HPDE6-E6E7 (cell line): ENCODE results near the gene S100A10.

Experiments used
- DNase-seq: peaks from one replicate; pipeline ENCODE4 v3.0.0; 2011; ENCODE audit warnings: missing footprints; ENCODE audit errors: extremely low spot score

S100A10 gene

DNA sequence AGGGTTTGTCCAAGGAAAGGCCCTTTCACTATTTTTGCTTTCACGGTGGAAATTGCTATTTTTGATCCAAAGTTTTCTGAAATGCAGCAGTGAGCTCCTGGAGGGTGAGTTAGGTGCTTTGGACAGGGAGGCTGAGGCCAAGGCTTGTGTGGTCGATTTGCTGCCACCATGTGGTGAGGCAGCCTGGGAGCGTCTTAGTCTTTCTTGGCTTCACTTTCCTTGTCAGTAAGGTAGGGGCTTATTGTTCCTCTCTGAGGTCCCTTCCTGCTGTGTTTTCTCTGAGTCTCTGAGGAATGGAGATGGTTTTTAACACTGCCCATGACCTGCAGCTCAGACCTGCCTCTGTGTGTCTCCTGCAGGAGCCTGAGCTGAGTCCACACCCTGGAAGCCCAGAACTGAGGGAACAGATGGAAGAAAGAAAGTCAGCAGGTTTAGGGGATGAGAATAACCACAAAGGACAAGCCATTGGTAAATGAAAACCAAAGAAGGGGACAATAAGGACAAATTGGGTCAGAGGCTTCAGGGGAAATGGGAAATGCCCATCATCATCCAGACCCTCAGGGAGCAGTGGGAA, 20.1 kb upstream of the S100A10 start:
- no peak for DNase-seq

DNA sequence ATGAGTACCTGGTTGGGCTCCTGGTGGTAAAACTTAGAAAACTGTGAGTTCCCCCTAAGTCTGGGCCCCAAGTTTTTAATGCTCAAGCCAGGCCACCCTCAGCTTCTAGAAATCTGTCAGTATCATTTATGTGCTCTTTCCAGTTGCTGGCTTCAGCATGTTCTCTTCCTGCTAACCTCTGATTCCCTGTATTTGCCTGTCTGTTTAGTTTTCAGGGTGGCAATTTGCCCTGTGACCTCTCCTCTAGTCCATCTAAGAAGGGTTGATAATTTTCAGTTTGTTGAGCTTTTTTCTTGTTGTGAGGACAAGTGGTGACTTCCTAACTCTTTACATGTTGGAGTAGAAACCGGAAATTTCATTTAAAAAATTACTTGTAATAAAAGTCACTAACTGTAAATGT, 16.0 kb upstream of the S100A10 start:
- no peak for DNase-seq

DNA sequence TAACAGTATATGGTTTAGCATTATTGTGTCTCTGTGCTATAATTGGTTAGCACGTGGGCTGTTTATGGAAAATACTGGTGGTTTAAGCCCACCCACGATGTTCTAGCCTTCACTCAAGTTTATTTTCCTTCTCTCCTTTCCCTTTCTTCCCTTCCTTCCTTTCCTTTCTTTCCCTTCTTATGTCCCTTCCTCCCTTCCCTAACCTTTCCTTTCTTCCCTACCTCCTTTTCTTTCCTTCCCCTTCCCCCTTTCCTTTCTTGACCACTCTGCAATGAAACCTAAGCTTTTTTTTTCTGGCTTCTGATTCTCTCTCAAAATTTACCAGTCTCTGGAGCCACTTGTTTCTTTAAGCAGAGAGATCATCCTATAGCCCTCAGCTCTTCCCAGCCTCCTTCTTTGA, 13.4 kb upstream of the S100A10 start:
- DNase-seq, result no peak

DNA sequence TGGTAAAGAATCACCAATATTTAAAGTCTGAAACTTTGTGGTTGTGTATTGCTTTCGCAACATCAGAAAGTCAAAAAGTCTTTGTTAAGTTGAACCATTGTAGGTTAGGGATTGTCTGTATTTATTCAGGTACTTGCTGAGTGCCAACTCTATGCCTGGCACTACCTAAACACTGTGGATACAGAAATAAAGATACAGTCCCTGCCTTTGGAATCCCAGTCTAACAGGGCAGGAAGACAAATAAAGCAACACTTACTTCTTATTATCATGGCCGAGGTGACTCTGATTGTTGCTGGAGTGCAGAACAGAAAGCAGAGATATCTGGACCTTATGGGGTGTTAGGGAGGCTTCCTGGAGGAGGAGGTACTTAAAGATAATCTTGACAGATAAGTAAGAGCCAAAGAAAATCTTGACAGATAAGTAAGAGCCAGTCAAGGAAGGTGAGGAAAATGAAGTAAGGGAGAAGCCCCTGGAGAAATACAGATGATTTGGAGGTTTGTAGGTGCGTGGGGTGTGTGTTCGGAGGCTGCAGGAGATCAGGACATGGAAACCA, 11.8 kb upstream of the S100A10 start:
- DNase-seq, result no peak

DNA sequence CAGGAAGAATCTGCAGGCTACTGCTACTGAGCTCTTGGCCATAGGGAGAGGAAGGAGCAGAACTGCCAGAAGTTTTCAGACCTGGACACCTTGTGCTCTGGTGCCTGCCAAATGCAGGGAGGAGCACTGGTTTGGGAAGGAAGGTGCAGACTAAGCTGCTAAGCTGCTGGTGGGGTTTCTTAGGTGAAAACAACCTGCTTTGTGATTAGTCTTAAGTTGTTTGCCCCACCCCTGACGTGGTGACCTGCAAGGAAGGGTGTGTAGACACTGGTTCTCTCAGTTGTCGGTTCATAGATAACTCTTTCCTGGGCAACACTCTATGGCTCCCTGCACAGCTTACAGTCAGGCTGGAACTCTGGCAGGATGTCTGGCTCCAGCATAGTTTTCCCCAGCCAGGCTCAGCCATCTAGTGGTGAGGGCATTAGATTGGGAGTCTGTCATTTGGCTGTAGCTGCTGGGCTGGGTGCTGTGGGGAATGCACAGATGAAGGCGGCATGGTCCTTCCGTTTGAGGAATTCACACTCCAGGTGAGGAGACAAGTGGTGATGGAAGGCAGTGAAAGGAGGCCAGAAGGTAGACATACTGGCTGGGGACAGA, 10.3 kb upstream of the S100A10 start:
- DNase-seq, result no peak

DNA sequence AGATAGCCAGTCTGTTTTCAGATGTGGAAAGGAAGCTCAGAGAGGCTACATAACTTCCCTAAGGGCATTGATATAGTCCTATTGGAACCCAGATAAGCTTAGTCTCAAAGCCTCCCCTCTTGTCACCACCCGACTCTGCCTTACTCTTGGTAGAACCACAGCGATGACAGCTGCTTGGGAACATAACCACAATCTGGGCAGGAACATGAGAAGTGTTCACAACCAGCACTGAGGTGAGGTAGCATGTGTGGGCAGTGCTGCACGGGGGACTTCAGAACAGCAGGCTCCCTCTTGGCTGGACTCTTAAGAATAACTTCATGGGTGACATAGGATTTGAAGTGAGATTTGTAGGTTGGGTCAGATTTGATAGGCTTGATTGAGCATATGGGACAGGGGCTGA, 9.3 kb upstream of the S100A10 start:
- DNase-seq, result no peak

DNA sequence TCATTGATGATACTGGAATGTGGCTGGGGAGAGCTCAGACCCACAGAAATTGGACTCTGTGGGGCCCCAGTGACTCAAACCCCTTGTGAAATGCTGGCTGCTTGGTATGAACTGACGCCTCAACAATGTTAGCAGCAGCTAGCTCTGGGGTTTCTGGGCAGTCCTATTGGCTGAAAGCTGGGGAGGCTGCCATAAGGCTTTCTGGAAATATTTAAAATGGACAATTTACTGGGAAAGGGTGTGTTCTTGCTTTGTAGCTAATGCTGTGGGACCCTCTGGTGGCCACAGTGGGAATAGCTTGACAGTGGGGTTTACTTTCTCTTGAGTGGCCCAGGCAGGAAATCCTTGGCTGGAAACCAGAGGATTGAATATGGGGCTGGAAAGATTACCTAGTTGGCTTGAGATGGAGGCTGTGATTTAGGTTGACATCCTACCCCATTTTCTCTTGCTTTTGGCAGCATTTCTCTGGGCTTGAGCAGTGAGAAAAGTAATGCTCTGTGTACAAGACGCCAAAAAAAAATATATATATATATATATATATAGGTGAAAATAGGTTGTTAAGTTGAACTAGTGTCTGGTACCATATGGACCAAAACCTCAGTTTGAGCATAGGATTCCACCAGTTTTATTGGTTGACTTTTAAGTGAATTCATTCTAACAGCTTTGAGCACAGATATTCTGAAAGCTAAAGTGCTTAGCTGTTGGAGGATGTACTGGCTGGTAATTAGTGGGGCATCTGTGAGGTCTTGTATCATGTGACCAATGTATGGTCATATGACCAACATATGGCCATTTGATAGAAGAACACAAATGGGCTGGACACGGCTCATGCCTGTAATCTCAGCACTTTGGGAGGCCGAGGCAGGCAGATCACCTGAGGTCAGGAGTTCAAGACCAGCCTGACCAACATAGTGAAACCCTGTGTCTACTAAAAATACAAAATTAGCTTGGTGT, 8.2 kb upstream of the S100A10 start:
- DNase-seq, result peak; percentile 81

DNA sequence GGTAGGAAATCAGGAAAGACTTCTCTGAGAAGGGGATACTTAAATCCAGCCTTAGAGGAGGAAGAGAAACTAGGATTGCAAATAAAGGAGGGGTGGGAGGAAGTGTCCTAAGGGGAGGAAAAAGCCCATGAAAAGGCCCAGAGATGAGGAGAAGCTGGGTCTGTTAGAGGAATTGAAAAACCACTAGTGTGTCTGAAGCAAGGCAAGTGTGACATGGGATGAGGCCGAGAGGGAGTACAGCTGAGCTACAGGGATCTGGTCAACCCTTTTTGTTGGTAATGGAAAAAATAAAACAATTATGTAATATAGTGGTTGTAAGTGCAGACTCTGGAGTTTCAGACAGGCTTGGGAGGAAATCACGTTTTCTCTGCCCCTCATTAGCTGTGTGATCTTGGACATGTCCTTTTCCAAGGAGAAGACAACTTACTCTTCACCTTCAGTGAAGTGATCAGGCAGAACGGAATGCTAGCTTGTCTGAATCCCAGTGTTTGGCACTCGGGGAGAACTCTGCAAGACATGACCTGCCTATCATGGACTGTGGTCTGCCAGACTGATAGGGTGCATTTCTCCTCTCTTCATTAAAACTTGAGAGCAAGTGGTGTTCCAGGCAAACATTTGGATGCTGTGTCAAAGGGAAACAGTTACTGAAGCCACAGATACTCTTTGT, 7.4 kb upstream of the S100A10 start:
- no peak for DNase-seq

DNA sequence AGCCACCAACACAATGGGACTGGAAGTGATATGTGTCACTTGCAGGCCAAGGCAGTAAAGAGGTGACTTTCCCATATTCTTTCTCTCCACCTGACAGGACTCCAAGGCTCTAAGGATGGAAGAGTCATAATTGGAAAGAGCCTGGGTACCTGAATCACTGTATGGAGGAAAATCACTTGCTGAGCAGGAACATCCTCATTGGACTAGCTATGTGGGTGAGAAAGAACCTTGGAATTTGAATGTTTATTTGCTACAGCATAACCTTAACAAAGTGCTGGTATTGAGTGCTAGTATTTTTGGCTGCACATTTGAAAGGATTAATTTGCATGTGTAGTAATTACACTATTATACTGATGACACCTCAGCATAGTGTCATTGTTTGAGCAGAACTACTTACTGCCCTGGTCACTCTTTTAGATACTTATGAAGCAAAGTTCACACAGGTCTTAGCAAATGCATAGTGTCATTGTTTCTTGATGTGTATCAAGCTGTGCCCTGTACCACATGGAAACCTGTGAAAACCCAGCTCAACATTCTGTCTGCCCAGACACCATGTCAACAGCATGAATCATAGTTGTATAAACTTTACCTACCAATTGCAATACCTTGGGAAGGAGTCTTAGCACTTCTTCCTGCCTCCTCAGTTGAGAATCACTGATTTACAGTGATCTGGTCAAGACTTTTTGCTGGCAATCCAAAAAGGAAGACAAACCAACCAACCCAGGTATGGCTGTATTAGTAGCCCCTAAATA, 5.1 kb upstream of the S100A10 start:
- no peak for DNase-seq

DNA sequence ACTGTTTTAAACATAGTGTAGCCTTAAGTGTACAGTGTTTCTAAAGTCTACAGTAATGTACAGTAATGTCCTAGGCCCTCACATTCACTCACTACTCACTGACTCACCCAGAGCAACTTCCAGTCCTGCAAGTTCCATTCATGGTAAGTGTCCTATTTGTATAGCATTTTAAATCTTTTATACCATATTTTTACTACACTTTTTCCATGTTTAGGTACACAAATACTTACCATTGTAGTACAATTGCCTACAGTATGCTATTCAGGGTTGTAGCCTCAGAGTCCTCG, 3.6 kb upstream of the S100A10 start:
- DNase-seq, result no peak

DNA sequence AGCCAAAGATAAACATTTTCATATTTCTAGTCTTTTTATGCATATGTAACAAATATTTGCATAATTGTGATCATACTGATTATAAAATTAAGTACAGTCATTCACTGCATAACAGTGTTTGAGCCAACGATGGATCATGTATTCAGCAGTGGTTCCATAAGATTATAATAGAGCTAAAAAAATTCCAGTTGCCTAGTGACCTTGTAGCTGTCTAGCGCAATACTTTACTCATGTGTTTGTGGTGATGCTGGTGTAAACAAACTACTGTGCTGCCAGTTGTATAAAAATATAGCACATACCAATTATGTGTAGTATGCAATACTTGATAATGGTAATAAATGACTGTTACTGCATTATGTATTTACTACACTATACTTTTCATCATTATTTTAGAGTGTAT, 2.1 kb upstream of the S100A10 start:
- no peak for DNase-seq

DNA sequence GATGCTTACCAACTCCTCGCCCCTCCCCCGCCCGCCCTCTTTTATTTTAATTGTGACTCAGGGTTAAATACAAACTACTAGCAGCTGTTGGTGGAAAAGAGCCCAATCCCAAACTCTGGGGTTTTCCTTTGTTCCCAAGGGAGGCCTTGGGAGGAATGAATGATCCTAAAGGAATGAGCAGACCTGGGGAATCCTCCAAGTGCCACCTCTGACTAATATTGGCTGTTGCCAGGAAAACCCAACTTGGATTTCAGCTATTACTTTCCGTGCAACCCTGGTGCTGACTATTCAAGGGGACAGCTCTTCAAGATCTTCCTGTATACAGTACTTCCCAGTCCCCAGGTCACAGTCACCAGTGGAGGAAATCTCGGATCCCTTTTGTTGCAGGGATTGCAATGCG, 1.3 kb upstream of the S100A10 start:
- no peak for DNase-seq

DNA sequence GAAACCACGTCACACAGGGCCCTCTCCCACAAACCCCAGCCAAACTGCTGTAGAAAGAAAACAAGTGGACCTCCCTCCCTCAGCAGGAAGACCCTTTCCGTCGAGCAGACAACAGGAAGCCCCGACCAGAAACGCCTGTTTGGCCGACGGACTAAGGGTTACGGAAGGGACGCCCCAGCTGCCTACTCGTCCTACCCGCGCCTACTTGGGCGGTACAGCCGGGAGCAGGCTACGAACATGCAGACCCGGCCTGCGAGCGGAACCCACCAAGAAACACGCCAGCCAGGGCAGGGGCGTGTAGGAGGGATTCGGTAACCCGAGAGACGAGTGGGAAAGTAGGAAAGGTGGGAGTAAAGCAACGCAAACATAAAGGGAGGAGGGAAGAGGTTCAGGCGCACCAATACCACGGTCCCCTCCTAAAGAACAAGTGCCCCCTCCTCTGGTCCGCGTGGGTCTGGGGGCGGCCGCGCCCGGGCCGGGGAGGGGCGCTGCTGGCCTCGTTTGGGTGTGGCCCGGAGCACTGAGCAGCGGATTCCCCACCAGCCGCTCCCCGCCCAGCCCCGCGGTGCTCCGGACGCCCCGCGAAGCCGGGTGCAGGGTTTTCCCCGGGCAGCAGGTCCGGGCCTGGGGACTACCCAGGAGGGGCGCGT, 450 bp downstream of the S100A10 start:
- DNase-seq, result no peak

DNA sequence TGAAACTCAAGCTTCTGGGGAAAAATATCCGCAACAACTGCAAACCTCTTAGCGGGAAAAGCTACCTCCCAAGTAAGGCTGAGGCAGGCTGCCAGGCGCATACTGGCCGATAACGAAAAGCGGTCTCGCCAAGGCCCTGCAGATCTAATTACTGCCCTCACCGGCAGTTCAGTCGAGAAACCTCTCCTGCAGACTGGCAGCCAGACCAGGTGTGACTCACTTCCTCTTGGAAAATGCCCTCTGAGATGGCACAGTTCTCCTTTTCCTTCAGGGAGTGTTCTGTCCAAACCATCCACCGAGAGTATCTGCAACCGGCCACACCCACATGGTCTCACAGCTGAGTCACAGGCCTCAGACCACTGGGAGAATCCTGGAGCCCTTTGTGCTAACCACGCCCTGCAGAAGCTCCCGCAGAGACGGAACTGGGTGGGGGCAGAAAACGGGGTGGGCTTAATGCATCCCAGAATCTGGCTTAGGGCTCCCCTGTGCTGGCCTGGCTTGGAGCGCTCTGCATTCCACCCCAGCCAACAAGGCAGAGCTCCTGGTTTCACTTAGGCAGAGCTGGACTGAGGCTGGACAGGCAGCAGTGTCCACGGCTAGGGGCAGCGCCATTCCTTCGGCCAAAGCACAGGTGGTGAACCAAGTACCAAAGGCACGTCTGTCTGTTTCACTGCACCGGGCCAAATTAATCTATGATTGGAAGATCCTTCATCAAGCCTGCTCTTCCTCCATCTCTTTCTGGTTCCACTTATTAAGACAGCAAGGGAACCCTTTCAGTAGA, 1.2 kb downstream of the S100A10 start:
- peak; percentile 82 for DNase-seq

DNA sequence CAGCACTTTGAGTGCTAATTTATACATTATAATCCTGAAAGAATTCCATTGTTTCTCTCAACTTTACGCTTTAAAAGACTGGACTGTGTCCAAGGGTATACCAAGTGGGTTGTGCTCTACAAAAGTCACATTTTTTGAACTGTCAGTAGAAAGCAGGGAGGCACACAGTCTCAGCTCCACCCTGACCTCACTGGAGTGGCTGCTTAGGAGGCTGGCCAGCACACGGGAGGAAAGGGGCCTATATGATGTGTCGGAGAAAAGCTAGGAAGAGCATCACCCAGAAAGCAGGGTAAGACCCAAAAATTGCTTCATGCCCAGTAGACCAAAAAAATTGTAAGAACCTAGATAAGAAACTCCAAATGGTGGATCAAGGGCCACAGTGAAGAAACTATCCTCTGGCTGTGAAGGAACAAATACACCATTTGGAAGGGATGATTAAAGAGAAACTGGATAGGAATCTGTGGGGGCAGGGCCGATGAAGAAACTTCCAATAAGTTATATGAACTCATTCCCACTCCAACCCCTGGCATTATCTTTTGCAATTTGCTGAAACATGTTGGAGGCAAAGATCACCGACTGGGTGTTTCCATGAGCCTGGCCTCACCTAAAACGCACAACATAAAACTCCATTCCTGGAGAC, 1.9 kb downstream of the S100A10 start:
- DNase-seq, result no peak

DNA sequence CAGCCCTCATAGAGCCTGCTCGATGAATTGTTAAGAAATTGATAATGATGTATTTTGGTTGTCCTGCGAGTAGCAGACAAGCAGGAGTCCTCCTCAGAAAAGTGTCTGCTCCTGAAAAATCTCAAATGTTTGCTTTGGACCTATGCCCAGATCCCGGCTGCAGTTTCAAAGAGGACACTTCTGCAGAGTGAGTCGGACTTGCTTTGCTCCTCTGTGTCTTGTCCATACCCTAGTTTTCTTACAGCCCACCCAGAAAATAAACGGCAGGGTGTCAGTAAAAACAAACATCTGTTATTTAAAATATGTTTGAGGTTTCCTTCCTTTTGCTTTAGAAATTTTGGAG, 2.8 kb downstream of the S100A10 start:
- no peak for DNase-seq

DNA sequence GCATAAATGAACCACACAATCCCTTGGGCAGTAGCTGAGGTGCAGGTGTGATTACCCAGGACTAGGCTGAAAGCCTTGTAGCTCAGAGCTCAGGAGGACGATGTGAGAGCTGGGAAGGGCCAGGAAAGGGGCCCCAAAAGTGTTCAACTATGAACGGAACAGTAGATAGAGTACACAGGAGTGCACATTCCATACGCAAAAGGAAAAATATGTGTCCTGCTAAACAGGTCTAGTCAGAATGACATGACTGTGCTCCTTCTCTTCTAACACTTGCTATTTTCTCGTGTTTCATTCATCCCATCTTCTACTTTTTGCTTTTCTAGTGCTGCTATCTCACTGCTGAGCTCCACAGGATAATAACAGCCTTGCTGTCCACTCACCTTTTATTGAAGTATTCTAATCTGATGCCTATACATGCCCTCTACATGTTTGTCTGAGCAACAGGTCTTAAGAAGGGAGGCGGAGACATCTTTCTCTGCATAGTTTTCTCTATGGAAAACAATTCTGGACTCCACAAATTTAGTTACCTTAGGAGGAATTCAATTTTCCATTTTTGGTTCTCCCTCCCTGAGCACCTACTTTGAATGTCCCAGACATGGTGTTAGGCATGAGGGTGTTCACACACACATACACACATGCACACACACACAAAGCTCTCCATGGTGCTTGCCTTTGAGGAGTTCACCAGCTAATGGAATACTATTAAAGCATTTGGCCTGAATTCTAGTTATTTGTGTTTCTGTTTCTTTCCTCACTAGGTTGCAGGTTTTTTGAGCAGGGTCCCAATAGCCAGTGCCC, 3.4 kb downstream of the S100A10 start:
- DNase-seq, result no peak

DNA sequence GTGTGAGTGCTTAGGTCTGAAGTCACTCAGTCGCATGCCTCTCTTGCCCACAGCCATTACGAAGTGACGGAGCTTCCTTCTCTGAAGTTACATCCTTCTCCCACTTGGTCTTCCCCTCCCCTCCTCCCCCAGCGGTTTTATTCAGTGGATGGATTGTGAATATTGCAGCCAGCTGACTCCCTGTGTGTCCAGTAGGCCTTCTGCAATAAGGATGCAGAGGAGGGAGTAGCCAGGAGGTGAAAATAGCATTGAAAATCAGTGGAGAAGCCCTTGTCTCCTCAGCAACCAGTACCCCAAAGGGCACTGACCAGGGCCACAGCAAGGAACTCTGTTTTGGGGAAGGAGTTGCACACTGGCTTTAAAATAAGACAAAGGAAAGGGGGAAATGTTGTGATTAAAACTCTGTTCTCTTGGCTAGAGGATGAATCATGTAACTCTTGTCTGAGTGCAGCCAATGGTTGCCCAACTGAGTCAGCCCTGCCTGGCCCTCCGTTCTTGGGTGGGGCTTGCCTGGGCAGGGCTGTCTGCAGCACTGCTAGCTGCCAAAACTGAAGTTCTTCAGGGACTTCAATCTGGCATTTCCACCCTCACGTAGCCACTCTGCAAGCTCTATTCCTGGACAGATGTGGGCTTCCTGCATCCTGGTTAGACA, 4.3 kb downstream of the S100A10 start:
- no peak for DNase-seq
